Stimulated activated CD4-positive, alpha-beta T cell treated with anti-CD3 and anti-CD28 coated beads, Interleukin-4, amount 100 ng/mL, for 48 hours (primary cell): ENCODE results near the gene ADGRA3.

Experiments used
- DNase-seq, 2 donors: peaks; one replicate each; pipeline ENCODE4 v3.0.0-alpha.2; 2020; ENCODE audit warnings: low read depth in 2 of 2

Gene ADGRA3

DNA sequence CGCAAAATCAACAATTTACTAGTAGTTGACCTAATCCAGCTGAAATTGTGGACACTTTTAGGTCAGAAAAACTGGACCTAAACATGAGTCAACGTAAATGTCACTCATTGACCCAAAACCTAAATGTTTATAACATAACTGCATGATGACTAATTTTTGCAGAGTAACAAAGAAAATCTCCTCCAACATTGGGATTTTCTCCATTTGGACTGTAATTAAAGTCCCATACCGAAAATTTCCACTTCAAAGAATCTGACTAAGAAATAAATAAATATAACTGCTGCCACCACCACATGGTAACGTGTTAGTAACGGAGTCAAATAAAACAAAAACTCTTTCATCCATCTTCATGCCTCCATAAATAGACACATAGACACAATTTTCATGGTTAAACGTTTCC, 1.9 kb downstream of the ADGRA3 start:
- DNase-seq, result no peak

DNA sequence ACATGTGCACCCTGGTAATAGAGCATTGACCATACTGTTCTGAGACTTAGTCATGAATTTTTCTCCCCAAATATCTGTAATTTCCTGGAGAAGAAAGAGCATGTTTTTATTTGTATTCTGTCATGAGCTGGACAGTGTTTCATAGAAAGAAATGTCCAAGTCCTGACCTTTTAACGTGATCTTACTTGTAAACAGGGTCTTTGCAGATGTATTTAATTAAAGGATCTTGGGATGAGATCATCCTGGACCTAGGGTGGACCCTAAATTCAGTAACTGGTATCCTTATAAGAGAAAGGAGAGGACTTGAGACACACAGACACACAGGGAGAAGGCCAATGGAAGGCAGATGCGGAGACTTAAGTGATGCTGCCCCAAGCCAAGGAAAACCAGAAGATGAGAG, 3.6 kb downstream of the ADGRA3 start:
- no peak for DNase-seq

DNA sequence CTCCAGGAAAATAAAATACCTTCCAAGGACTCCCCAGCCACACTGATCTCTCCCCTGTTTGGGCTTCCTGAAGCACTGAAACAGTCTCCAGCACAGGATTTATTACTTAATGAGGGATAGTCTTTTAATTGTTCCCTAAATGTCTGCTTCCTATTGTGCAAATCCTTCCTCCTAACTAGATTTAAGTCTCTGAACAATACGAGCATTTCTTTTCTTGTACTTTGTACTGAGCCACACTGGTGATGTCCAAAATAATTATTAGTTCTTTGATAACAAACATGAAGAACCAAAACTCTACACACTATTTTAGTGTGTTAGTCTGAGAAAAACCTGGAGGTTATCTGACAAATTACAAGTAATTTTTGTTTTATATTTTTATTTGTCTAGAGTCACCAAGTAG, 5.1 kb downstream of the ADGRA3 start:
- no peak for DNase-seq

DNA sequence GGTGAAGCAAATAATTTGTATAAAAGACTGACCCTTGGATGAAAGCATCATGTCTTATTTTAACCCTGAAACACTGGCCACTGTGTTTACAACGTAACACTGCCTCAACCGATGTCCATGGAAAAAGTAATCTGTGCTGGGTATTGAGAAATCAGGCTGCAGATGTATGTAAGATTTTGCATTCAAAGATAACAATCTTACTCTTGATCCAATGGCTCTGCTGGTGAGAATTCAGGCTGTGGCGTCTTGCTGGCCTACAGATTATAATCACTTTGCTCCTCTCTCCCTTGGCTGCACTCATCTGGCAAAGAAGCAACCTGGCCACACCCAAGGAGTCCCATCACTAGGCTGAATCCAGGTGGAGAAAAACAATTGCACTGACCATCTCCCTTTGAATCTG, 7.5 kb downstream of the ADGRA3 start:
- no peak for DNase-seq

DNA sequence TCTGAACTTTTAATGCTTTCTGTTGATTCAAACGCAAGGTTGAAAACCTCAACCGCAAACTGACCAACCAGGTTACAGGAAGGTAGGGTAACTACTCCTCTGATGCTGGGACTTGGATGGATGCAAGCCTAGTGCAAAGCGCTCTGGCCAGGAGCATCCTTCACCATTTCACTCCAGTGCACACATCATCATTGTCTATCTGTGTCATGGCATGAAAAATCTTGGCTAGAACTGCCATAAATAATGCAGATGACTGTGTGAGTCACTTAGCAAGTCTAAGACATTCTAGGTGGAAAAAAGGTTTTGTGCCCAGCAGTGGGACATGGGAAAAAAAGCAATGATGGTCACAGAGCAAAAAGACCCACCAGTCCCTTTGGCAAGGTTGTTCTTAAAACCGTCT, 10.9 kb downstream of the ADGRA3 start:
- DNase-seq, result no peak

DNA sequence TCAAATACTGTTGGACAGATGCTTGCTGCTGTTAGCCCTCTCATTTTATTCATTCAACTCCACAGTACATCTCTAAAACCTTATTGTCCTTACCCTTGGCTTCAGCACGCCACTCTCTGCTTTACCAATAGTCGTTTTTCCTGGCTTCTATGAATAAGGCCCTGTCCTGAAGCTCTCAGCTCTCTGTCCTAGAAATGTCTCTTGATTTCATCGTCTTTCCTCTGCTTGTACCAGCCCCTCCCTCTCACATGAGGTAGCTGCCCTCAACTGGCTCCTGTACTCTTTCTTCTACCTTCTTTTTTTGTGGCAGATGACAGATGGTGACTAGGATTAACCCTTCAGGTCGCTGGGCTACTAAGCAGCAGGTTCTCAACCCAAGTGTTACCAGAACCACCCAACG, 11.4 kb downstream of the ADGRA3 start:
- DNase-seq, result no peak

DNA sequence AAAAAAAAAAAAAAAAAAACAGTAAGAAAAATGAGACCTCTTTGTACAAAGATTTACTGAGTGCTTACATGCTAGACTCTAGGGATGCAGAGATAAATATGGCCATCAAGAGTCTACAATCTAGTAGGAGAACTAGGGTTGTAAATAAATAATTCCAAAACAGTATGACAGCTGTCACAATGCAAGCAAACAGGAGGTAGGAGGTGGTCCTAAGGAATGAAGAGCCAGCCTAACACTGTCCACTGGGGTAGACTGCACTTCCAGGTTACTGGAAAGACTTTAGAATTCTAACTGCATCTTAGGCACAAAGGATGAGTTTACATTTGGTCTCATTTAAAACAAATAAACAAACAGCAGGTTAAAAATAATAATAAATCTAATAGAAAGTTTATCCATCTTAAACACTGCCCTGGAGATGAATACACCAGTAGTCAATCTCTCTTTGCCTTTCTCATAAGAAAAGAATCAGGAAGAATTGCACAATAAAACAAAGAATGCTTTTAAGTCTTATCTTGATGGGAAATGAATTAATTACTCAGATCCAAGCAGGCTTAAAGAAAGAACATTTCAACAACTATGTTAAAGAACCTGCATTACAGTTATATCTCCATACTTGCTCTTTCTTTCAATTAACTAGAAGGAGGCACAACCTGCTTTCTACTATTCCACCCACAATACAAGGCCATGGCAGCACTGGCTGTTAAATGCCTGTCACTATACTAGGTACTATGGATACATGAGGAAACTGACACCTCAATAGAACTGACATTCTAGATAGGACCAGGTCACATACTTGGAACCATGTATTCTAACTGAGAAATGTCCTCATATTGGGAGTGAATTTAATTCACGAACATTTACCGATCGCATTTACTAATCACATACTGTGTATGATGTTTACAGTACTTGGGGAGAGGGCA, 12.7 kb downstream of the ADGRA3 start:
- no peak for DNase-seq

DNA sequence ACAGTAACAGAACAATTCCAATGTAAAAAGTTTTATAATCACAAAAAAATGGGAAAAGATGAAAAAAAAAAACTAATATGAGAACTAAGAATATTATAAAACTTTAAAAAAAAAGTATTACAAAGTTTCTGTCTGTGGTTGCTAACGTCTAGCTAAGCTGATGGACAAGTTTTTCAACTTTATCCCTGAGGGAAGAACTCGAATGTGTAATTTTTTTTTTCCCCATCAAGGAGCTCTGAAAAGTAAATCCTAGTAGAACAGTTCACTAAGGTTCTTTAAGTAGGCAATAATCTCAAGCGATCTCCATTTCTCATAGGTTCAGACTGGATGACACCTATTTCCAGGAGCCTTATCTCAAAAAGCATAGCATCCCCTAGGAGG, 14.2 kb downstream of the ADGRA3 start:
- DNase-seq, result no peak

DNA sequence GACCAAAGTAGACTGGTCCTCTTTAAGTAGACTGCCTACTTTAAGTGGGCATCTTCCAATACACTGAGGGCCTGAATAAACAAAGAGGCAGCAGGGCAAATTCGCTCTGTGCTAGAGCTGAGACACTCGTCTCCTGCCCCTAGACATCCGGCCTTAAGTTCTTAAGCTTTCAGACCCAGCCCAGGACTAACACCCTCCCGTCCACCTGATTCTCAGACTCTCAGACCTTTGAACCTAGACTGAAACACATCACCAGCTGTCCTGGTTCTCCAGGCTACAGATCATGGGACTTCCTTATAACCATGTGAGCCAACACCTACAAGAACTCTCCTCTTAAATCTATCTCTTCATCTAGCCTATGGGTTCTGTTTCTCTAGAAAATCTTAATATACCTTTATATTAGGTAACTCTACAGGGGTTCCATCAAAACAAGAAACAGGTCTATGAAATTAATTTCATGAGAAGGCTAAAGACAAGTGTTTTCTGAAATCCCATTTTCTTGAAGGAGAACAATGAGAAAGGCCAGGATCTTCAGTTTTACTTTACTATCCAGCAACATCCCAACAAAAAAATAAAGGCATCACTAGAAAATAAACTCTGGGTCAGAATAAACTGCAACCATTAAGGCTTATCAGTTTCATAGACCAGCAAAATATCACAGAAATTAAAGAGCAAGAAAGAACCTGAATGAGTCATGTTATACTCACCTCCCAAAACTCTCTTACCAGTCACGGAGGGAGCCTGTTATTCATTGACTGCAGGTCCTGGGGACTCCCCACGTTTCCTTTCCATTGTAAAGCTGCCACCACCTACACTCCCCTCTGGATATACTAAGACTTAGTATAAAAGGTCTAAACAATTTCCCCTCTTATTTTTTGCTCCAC, 14.8 kb downstream of the ADGRA3 start:
- DNase-seq, result peak; percentile 7 to 11

DNA sequence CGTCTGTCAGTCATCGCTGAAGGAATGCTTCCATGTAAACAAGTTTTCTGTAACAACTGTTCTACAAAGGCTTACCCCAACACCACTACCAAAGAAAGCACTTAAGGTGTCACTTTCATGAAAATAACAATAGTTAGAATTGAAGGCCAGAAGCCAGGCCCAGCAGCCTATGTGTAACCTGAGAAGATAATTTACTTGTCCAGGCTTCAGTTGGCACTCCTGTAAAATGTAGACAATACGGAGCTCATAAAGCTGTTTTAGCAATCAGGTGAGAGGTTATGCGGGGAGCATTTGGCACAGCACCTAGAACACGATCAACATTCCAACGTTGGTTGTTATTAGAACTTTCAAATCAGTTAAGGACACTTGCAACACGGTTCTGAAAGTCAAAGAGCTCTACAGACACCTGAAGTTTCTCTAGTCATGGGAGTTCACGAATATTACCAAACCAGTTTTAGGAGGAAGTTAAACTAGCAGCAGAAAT, 15.7 kb downstream of the ADGRA3 start:
- DNase-seq, result no peak

DNA sequence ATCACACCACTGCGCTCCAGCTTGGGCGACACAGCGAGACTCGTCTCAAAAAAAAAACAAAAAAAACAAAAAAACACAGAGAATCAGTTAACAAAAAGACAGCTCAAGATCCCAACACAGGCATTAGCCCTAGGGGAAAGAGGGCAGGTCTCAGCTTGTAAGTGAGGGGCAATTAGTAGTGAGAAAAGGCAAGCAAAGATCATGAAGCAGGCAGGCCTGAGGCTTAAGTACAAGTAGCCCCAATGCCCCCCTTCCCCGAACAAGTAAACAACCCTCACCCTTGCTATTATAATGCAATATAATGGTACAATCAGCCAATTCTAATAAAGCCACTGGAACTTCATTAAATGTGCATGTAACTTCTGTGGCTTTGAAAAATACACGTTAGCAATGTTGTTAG, 17.0 kb downstream of the ADGRA3 start:
- no peak for DNase-seq

DNA sequence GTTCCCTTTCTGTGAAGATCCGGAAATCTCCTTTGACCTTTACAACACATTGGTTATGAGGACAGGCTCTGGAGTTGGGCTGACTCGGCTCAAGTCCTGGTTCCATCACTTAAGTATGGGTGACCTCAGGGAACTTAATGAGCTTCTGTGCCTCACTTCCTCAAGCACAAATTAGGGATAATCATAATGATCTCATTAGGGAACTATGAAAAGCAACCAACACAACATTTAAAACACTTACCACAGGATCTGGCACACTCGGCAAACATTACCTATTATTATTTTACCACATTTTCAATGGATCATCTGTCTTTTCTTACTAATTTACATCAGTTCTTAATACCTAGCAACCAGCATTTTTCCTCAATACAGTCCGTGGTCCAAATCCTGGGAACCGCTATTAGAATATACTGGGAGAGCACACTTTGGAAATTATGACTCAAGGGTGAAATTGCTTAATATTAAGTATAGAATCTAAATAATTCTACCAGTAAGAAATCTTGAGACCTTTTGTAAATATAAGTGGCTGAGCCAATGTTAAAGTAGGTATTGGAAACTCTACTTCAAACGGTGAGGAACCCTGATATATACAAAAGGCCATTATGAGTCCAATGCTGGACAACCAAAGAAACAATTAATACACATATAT, 19.6 kb downstream of the ADGRA3 start:
- DNase-seq, result no peak

DNA sequence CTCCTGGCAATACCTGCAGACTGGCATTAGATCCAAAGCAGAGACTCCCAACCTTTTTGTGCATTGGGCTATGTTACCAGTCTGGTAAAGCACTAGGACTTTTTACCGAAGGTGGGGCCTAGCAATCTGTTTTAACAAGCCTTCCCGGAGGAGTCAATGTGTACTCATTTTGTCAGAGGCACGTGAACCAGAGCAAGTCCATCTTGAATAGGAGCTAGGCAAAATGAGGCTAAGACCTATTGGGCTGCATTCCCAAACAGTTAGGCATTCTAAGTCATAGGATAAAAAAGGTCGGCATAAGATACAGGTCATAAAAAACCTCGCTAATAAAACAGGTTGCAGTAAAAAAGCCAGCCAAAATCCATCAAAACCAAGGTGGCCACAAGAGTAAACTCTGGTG, 22.3 kb downstream of the ADGRA3 start:
- no peak for DNase-seq

DNA sequence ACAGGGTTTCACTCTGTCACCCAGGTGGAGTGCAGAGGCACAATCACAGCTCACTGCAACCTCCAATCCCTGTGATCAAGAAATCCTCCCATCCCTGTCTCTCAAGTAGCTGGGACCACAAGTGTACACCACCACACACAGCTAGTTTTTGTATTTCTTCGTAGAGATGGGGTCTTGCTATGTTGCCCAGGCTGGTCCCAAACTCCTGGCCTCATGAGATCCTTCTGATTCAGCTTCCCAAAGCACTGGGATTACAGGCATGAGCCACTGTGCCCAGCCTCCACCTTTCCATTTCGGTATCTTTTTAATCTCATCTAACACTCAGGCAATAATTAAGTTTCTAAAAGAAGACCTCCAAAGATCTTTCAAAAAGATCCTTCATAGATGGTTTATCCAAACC, 22.9 kb downstream of the ADGRA3 start:
- no peak for DNase-seq

DNA sequence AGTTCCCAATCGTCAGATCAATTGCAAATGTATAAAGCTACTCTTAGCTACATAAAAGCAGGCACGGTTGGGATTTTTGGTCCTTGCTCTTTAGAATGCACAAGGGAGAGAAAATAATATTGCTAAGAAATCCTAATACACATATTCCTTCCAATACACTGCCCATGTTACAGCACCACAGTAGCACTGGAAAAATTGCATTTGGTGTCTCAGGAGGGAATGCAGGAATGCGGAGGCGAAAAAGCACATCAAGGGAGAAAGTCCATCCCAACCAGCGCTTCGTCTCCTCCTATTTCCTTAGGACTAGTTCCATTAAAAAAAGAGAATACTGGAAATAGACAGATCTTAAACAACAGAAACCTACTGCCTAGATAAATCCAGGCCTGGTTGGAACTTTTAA, 23.9 kb downstream of the ADGRA3 start:
- DNase-seq, result no peak

DNA sequence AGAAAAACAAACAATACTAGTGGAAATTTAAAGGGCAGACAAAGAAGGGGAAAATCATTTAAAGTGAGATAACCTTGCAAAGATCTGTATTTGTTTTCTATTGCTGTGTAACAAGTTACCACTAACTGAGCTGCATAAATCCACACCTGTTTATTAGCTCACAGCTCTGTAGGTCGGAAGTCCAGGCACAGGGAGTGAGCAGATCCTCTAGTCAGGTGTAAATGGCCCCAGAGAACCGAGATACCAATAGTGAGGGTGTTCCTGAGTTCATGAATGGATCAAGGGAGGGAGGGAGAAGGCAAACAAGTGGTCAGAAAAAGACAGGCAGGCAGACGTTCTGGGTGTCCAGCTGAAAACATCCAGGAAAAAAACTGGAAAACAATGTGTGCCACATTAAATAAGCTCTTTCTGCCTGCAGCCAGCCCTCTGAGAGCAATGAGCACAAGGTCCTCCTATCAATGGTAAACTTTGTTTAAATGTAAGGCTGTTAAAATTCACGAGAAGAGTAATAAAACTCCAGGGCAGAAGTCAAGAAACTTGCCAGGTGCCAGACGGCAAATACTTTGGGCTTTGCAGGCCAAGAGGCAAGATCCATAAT, 25.0 kb downstream of the ADGRA3 start:
- DNase-seq, result no peak

DNA sequence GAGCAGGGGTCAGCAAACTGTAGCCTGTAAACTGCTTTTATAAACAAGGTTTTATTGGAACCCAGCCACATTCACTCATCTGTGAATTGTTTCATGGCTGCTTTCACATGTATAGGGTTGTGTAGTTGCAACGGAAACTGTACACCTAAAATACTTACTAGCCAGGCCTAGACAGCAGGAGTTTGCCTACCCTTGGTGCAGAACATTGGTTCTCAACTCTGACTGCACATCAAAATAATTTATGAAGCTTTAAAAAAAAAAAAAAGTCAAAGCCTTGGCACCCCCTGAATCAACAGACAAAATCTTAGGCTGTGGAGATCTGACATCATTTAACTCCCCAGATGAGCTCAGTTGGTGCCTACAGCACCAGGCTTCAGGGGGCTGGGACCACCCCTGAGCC, 27.8 kb downstream of the ADGRA3 start:
- DNase-seq, result no peak

DNA sequence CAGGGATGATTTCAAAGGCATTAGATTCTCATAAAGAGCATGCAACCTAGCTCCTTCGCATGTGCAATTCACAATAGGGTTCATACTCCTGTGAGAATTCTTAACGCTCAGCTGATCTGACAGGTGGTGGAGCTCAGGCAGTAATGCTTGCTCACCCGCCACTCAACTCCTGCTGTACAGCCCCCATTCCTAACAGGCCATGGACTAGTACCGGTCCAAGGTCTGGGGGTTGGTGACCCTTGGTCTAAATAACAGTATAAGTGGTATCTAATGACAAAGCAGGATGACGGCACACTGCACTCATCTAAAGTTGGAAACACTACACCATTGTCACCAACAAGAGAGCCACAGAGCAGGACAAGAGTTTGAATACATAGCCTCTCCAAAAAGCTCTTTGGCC, 28.5 kb downstream of the ADGRA3 start:
- DNase-seq, result no peak

DNA sequence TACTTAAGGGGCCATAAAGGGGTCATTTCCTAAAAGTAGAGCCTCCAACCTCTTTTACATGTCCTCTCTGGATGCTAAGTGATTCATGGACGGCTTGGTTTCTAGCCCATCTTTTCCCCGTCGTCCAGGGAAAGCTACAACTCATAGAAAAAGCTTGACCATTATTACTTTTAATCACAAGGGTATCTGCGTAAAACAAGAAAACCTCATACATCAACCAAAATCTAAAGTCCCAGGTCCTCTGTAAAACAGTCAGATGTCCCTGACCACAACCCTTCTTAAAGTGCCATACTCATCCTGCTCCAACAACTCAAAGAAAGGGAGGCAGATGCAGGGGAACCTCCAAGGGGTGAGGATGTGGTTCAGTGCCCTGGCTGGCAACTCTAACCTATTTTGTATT, 29.6 kb downstream of the ADGRA3 start:
- DNase-seq, result no peak

DNA sequence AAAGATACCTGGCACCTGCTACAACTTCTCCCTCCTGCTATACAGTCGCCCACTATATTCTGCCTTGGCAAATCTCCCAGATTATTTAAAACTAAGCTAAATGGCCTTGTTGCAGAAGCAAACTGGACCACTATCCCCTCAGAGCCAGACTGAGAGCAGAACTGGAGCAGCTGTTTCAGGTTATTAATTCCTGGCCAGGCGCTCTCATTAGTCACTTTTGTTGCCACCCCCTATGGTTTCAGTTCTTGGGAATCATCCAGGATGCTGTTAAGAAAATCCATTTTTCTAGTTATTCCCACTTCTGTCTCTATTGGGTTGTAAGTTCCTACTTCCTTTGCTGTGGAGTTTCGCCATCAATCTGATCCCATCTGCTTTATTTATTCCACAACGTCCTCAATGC, 30.1 kb downstream of the ADGRA3 start:
- DNase-seq, result no peak

DNA sequence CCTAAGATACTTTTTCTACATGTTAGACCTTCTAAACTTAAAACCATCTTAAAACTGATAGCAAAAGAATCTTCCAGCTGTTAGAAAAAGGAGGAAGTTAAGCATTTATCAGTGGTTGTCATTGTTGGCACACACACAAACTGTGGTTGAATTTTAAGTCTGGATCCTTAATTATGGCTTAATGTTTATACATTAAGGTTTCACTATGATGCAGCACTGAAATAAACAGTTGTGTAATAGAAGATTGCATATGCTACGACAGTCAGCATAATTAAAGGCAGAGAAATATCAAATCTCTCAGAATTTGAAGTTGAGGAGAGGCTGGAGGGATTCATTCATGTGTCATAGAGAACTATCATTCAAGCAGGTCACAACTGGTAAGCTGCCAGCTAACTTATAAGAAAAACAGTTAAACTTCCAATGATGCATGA, 32.3 kb downstream of the ADGRA3 start:
- no peak for DNase-seq
